ENCODE data around the gene GATM. TPM values are rescaled to one million over a fixed set of nuclear protein-coding genes. Genes with fewer than 3 reads are reported as not detected.
"Not testable (repeated sequence)": the region's sequence is repeated elsewhere in the genome, so short reads cannot be mapped to it uniquely, and the experiment has no call there.

The GATM gene
- total RNA-seq, 1 donor from 2014 or later = 11.3 TPM

DNA sequence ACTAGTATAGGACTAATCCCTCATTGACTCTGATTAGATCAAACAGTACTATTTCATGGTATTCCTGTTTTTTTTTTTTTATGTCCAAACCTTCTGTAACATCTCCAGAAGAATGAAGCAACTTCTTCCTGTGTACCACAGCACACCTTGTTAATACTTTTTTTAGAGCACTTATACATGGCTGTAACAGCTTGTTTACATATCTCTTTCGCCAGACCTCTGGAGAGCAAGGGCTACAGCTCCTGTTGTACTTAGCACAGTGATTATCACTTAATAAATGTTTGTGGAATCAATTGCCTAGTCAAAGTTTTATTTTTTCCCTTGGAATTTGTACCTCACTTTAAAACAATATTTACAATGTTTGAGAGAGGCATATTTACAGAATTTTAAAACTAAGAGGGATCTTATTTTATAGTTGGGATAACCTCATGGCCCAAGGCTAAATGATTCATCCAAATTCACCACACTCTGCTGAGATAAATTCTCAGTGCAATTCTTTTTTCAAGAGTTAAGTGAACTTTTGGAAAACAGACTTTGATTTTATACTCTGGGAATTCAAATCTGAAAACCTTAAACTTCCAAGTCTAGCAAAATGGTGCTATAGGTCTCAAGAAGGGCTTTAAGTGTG, 9.2 kb upstream of the GATM start:
- ATAC-seq = no peak

DNA sequence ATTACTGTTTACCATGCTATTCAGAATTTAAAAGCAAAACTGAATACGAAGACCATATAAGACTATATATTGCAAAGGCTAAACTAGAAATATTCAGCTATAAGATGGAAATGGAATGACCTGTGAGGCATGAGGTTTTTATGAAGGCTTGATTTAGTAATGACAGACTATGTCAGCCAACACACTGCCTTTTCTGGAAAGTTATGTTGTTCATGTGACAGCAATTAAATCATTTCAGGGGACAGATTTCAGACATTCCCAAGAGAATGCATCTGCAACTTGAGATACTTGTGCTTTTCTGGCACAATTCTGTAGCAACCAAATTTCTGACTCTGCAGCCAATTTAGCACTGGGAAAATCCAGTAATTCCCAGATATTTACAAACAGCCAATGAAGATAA, 8.6 kb upstream of the GATM start:
- no peak for ATAC-seq

DNA sequence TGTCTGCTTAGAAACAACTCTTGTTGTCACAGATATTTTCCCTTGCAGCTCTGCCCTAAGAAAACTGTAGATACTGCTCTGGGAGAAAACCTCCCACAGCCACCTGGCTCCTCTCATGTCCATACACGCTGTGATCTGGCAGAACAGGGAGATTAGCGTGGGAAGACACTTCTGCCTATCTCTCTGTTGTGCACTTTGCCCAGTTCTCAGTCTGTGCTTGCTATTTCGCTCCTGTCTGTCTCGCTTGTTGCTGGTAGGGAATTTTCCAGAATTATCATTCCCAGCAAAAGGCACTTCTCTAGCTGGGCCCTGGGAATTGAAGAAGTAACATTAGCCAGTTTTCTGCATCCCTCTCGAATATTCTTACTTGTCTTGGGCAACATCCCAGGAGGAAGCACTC, 8.1 kb upstream of the GATM start:
- ATAC-seq = peak; percentile 78

DNA sequence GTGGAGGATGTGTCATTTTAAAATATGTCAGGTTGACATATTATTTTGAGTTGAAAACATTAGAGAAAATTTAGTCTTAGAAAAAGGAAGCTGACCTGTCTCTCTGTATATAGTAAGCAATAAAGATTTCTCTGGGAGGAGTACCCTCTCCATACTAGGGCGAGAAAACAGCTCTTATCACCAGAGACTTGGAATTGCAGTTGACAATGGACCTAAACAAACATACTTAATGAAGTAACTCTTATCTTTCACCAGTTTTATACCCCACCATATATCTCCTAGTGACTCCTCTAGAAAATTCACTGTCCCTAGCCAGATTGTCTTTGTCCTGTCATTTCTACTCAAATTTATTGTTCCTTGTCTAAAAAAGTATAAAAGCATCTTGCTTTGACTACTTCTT, 7.2 kb upstream of the GATM start:
- ATAC-seq = no peak

DNA sequence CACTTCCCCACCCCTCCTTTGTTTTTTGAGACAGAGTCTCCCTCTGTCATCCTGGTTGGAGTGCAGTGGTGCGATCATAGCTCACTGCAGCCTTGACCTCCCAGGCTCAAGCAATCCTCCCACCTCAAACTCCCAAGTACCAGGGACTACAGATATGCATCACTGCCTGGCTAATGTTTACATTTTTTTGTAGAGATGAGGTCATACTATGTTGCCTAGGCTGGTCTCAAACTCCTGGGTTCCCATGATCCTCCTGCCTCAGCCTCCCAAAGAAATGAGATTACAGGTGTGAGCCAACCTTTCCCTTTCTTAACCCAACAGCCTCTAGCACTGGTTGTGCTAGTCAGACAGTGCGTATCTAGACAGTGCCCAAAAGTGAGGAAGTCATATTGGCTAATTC, 6.4 kb upstream of the GATM start:
- no peak for ATAC-seq

DNA sequence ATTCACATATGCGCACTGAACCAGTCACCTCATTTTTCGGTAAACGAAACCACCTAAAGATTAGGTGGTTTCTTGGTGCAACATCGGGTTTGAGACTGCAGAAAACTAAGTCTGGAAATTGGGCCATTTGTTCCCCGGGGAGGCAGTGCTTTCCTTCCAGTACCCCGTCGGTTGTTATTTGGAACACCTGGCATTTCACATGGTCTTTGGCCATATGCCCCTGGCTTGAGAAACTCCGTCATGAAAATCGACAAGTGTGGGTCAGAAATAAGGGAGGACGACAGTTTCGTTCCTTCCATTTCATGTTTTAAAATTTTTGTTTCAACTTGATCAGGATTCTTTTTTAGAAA, 544 bp upstream of the GATM start:
- no peak for ATAC-seq

DNA sequence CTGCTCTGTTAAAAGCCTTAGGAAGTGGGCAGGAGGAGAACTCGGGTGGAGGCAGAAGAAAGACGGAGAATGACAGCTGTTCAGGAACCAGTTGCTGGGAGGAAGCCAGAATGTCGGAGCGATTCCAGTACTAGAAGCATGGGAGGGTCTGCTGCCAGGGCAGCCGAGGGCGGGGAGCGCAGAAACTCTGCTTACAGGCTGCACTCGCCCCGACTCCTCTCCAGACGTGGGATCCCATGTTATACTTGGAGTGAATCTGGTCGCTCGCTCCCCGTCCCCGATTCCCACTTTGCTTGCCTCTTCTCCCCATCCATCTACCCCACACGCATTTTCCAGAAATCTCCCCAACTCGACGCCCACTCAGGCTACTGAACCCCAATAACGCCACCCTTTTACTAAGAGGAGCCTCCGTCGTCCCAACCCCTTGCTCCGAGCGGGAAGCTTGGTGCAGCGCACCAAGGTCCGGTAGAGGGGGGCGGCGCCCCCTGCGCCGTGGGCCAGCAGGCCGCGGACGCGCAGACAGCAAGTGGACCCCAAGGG, 665 bp downstream of the GATM start:
- ATAC-seq = peak; percentile 44

DNA sequence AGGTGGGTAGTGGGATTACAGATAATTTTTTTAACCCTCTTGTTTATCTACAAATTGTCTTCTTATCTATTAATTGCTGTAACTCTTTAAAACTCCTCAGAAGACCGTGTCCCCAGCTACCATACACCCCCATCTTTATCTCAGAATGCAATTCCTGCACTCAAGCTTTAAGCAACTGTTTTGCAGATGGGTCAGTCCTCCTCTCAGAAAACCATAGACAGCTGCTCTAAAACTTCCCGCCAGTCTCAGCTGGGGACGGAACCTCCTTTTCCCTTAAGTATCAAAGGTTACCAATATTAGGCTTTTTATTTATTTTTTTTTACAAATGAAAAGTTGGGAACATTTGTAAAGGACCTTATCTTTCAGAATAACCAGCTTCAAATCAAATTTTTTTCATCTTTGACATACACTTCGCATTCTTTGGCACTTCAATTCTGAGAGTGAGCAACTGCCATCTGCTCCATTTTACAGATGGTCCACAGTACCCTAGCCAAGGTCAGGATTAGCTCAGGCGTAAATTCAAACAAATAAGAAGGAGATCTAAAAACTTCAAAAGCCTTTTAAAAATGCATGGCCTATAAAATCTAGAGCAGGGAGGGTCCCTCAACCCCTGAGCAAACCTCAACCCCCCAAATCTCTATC, 1.3 kb downstream of the GATM start:
- ATAC-seq = no peak

DNA sequence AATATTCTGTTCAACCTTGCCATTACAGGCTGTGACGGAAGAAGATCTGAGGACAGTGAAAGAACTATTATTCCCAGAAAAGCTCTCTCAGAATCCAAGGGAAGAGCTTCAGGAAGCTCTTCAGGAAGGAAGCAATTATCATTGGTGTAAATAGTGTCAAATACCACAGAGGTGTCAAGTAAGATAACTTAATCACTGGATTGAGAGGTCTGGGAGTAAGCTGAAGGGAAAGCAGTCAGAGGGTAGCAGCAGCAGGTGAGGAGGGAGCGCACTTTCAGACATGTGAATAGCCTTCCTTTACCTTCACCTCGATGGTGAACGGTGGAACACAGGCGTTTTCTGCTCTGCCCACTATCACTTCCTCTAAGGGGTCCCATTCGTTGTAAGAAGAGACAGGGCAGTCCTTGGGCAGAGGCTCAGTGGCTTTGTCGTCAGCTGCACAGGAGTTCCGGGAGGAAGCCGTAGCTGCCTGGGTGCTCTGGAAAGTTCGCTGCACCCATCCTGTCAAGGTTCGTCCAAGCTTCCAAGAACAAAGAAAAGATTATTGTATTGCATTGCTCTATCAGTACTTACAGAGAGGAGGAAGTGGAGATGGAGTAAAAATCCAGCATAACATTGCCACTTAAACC, 1.9 kb downstream of the GATM start:
- no peak for ATAC-seq

DNA sequence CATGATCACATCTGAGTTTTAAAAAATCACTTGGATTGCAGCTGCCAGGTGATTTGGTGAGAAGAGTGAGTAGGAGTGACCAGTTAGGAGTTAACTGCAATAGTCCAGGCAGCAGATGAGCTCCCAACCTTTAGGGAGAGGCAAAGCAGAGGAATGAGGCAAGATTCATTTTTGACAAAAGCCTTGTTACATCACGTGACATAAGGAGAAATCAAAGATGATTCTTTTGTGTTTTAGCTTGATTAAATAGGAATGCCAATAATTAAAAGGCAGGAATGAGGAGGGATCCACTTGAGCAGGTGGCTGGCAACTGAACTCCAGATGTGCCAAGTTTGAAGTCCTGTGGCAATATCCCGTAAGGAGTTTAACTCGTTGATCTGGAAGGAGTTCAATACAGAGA, 2.5 kb downstream of the GATM start:
- ATAC-seq = no peak

DNA sequence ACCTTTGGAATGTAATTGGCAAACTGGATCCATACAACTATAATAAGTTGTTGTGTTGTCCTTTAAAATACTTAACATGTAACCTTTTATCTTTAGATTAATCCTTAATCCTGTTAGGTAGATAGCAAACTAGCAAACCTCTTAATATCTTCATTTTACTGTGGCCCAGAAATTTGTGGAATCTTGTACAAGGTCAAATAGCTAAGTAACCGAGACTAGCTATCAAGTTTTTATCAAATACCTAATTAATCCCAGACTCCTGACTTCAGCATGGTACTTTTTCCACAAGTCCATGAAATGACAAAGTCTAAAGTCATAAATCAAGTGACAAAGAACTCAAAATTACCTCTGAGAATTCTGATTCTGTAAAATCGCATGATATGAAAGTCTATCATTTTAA, 4.4 kb downstream of the GATM start:
- ATAC-seq = no peak

DNA sequence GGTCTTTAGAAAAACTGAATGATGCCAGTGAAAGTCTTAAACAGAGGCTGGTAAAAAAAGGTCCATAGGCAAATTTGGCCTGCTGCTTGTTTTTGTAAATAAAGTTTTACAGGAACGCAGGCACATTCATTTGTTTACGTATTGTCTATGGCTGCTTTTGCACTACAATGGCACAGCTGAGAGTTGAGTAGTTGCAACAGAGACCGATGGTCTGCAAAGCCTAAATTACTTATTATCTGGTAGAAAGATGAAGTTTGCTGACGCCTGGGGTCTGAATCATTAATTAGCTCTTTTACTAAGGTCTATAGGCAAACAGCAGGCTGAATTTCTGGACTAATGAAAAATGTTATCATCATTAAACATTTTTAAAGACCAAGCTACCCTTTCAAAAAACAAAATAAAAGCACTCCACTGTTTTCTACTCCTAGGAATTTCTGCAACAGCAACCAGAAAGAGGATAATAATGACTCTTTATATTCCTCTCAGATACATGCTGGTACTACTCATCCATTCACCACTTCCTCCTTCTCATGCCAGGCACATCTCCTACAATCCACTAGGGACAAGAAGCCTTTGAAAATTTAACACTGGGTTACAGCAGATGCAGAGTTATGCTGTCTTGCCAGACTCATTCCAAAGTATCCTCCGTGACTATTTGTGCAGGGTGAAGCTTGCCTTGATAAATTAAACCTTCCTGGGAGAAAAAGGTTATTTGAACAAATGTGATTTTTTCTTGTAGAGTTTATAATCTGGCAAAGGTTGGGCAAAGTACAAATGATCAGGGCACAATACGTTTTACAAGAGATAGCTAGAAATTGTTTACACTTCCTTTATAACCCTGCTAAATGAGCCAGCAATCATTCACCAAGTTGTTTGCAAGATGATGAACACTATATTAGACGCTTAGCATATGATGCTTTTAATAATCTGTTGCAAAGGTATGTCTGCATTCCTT, 6.0 kb downstream of the GATM start:
- ATAC-seq = peak; percentile 47

DNA sequence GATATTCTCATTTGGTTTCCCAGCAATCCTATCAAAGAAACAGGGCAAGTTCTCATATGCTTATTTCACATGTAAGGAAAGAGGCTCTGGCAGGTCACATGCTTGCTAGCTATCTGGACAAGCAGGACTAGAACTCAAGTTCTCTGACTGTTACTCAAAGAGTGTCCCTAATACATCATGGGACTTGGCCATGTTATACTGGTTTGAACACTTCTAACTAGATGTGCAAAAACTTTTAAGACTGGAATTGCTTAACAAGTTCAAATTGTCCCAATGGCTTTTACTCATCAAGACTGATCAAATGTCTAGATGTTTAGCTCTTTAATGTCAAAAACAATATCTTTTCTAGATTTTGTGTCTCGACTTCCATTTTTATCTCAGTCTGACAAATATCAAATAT, 6.8 kb downstream of the GATM start:
- ATAC-seq = no peak

DNA sequence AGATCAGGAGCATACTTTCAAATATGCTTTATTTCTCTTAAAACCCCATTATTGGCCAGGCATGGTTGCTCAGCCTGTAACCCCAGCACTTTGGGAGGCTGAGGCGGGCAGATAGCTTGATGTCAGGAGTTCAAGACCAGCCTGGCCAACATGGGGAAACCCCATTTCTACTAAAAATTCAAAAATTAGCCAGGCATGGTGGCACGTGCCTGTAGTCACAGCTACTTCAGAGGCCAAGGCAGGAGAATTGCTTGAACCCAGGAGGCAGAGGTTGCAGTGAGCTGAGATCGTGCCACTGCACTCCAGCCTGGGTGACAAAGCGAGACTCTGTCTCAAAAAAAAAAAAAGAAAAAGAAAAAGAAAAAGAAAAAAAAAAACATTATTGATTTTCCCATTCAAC, 8.3 kb downstream of the GATM start:
- ATAC-seq = not testable (repeated sequence)

DNA sequence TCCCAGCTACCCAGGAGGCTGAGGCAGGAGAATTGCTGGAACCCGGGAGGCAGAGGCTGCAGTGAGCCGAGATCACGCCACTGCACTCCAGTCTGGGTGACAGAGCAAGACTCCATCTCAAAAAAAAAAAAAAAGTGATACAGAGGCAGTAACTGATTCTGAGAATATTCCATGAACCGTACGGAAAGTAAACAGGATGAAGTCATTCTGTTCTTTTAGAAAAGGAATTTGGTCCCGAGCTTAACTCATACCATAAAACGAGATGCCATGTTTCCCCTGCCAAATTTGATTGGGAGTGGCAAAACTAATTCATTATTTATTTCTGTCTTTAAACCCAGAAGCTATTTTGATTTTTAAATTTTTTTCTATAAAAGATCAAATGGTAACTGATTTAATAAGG, 11.1 kb downstream of the GATM start:
- not testable (repeated sequence) for ATAC-seq

DNA sequence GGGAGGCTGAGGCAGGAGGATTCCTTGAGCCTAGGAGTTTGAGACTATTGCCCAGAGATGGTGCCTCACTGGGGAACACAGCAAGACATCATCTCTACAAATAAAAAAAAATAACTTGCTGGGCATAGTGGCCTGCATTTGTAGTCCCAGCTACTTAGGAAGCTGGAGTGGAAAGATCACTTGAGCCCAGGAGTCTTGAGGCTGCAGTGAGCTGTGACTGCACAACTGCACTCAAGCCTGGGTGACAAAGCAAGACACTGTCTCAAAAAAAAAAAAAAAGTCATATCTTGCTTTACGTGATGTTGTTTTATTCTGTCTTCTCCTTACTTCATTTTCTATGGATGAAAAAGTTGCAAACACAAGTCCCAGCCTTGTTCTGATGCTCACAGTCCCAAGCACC, 14.1 kb downstream of the GATM start:
- no peak for ATAC-seq

DNA sequence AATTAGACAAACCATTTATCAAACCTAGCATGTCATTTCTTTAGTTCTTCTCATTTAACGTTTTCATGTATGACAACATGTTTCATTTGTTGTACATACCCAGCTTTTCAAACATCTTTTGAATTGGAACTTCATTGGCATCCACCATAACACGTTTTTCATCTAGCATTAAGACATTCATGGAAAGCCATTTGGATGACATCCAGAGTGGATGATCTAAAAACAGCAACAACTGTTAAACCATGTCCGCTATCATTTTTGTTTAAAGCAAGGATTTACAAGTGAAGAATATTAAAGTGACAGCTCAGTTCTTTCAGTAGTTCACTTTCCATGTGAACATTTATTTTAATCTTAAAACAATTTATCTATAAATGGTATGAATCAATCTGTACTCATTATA, 14.5 kb downstream of the GATM start:
- no peak for ATAC-seq

DNA sequence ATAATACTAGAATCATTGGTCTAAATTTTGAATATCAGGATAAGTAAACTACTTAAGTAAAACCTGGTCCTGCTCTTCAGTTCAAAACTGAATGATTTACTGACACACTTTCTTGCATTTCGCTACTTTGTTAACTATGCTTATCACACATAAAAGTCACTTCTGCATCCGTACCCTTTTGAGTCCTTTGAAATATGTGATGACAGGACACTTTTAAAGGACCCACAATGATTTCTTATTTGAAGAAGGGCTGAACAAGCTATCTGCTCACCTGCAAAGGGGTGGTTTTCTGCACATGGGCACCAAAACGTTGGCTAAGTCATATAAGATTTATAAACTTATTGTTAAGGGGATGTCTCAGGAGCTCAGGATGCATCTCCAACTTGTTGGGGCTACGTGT, 15.0 kb downstream of the GATM start:
- no peak for ATAC-seq

DNA sequence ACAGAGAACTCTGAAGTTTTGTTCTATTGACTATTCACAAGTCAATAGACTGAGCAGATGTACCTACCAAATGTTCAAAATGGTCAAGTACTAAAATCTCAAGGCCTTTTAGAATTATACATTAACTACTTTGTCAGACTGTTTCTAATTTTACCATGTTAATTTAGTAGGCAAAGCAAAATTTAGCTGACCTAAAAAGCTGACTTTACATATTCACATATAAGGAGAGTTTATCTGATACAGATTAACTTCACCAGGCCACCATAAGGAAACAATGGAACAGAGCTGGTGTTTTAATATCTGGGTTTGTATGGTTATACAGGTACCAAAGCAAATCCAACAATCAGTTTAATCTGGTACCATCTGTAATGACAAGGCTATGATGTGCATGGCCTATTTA, 15.9 kb downstream of the GATM start:
- no peak for ATAC-seq

DNA sequence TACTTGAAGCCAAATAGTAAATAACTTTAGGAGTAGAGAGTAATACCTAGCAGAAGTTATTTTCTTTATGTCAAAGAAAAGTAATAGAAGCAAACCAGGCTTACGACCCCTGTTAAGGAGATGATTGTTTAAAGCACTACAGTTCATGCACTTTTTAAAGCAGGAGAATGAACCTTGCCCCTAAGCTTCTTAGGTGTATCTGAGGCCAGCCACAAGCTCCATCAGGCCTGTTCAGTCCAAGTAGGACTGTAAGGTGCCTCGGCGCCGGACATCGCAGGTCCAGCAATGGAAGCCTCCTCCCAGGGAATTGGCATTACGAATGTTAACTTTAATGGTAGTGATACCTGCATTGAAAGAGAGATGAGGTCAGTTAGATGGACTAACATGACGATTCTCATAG, 16.5 kb downstream of the GATM start:
- no peak for ATAC-seq

DNA sequence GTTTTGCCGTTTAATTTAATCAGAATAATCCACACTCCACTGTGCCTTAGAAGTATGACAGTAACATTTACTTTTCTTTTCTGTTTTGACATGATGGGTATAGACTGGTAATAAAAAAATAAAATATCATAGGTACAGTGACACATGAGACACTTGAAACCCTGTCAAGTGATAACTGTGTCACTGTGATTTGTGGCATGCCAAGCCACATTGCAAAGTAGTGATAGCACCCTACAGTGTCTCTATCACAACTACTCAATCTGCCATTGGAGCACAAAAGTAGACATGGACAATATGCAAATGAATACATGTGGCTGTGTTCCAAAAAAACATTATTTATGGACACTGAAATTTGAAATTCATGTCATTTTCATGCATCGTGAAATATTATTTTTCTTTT, 22.5 kb downstream of the GATM start:
- no peak for ATAC-seq

DNA sequence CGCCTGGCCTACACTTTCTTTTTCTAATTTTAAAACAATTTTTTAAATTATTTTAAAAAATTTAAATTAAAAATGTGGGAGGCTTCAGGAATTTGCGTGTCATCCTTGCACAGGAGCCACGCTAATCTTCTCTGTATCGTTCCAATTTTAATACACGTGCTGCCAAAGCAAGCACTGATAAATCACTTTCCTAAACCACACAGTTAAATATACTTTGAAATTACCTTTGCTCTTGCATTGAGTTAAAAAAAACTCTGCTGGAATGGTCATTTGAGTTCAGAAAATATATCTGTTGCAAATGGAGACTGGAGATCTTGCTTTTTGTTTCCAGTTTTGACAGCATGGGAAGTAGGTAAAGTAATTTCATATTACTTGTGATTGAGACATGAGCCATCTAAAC, 23.6 kb downstream of the GATM start:
- no peak for ATAC-seq

DNA sequence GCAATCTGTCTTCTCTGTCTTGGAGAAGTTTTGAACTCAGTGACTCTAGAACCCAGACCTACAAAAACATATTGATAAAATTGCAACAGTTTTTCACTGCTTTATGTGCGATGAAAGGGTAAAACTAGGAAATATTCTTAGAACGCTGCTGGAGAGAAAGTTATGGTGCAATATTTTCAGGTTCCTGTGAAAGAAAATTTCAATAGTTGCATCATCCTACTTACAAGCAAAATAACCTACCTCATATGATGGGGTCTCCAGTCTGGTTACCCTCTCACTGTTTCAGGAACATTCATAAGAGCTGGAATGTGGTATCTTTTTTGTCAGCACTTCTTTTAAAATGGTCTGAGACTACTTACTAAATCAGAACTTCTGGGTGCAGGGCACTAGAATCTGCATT, 27.1 kb downstream of the GATM start:
- no peak for ATAC-seq
